NCI-H774 (cell line): ENCODE results near the gene C5orf63.
"Not testable (repeated sequence)": the region's sequence is repeated elsewhere in the genome, so short reads cannot be mapped to it uniquely, and the experiment has no call there.

Source experiments
- DNase-seq: peaks from one replicate; lab custom pipeline; 2025; lab: John Stamatoyannopoulos, UW

Gene C5orf63

GRCh38 chr5:127074466-127074865, 1.2 kb upstream of the C5orf63 start:
- no peak for DNase-seq

- no peak for DNase-seq
Observed at GRCh38 chr5:127070243-127070642, 3.1 kb downstream of the C5orf63 start.

GRCh38 chr5:127068493-127069214, 4.6 kb downstream of the C5orf63 start:
- DNase-seq = no peak

- DNase-seq = no peak
Observed at GRCh38 chr5:127066721-127067120, 6.6 kb downstream of the C5orf63 start.

GRCh38 chr5:127064253-127064840, 9.0 kb downstream of the C5orf63 start:
- no peak for DNase-seq

GRCh38 chr5:127063257-127063913, 9.9 kb downstream of the C5orf63 start:
- no peak for DNase-seq

- no peak for DNase-seq
Observed at GRCh38 chr5:127061956-127062355, 11.3 kb downstream of the C5orf63 start.

GRCh38 chr5:127061537-127061936, 11.8 kb downstream of the C5orf63 start:
- no peak for DNase-seq

- no peak for DNase-seq
Observed at GRCh38 chr5:127060470-127060985, 12.8 kb downstream of the C5orf63 start.

- DNase-seq = no peak
Observed at GRCh38 chr5:127056896-127057295, 16.4 kb downstream of the C5orf63 start.

GRCh38 chr5:127055880-127056653, 17.2 kb downstream of the C5orf63 start:
- DNase-seq = no peak

GRCh38 chr5:127053551-127053950, 19.8 kb downstream of the C5orf63 start:
- not testable (repeated sequence) for DNase-seq

GRCh38 chr5:127053049-127053448, 20.3 kb downstream of the C5orf63 start:
- no peak for DNase-seq

GRCh38 chr5:127051591-127051990, 21.7 kb downstream of the C5orf63 start:
- DNase-seq = no peak

GRCh38 chr5:127046343-127047072, 26.8 kb downstream of the C5orf63 start:
- DNase-seq = no peak

- DNase-seq = no peak
Observed at GRCh38 chr5:127042593-127042992, 30.7 kb downstream of the C5orf63 start.

- no peak for DNase-seq
Observed at GRCh38 chr5:127041571-127041970, 31.7 kb downstream of the C5orf63 start.

GRCh38 chr5:127040796-127041520, 32.3 kb downstream of the C5orf63 start:
- DNase-seq = no peak

- DNase-seq = no peak
Observed at GRCh38 chr5:127038550-127038949, 34.8 kb downstream of the C5orf63 start.

GRCh38 chr5:127031863-127032232, 41.5 kb downstream of the C5orf63 start:
- DNase-seq = no peak
